ENCODE results near the gene BACE2.
"Not testable (repeated sequence)": the region's sequence is repeated elsewhere in the genome, so short reads cannot be mapped to it uniquely, and the experiment has no call there.

The BACE2 gene

DNA sequence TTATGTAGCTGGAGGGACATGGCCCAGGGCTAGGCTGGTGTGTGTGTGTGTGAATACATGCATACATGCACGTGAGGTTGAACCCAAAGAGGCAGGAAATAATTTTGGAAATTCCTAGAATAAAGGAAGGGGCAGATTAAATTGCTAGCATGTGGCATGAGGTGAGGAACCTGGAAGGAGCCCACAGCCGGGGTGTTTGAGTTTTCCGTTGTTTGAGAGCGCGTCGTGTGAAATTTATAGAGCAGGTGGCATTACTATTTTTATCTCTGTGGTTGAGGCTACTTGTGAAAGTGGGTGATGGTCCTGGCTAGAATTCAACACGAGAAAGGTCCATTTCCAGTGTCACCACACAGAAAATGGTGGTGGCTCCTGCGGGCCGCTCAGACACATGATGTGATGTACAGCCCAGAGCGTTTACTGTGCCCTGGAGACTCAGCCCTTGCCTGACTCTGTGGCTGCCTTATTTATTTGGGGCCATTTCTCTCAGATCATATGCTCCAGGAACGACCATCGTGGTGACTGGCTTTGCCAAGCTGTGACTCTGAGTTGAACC lies 48.0 kb downstream of the BACE2 start:
- no peak for DNase-seq (ENCODE audit: low spot score)

DNA sequence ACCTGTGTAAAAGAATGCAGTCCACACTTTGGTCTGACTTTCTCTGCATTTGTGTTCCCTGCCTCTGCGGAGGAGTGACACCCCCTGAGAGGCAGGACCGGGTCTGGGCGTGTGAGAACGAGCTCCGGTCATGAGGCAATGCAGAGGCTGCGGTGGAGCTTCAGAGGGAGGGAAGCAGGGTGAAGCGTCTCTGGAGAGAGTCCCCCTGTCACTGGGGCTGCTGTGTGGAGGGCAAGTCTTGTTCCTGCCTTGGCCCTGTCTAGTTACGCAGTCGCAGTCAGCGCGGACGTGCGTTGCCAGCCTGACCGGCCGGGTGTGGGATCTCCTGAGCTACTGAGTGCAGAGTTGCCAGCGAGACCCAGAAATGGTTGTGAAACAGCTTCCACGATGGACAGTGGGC lies 48.5 kb downstream of the BACE2 start:
- DNase-seq (ENCODE audit: low spot score): no peak

DNA sequence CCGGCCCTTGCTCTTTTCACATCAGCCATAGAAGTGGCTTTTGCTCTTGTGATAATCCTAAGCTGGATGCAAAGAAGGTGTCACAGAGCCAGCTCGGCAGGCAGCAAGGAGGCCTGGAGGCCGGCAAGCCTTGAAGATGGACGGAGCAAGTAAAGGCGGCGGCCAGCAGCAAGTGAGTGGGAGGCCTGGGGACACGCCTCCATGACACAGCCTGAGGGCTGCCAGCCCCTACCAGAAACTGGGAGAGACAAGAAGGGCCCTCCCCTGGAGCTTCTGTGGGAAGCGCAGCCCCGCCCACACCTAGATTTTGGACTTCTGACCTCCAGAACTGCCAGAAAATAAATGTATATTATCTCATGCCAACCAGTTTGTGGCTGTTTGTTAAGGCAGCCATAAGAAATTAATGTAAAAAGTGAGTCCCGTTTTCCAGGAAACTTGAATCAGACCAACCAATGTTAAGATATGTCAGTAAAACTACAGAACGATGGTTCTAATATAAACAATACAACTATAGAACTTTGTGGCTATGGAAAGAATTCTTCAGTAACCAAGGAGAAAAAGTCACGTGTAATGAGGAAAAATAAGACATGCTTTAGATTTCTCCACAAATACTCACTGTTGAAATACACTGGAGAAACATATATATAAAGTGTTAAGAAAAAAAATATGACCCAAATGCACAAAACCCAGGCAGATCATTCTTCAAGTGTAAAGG lies 49.9 kb downstream of the BACE2 start:
- no peak for DNase-seq (ENCODE audit: low spot score)

DNA sequence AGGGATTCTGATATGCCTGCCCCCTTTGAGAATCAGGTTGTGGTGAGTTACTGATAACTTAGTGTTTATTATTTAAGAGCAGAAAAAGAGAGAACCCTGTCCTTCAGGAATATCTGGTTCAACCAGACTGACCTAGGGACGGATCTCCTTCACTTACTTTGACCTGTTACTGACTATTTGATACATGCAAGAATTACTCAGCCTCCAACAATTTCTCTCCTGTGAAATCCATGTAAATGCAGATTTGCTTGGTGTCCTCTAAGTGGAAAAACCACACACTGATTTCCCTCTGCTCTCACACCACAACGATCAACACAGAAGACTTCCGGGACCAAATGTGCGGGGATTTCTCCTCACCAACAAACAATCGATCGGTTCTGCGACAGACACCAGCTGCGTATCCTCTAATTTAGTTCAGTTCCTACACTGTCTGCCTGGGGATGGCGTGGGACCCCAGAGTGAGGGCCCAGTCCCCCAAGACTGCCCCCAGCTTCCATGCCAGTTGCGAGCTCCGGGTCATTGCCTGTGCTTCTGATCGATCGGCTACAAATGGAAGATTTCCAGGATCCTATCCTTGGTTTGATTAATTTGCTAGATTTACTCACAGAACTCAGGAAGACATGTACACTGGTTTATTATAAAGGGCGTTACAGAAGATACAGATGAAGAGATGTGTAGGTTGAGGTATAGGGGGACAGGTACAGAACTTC lies 51.7 kb downstream of the BACE2 start:
- no peak for DNase-seq (ENCODE audit: low spot score)

DNA sequence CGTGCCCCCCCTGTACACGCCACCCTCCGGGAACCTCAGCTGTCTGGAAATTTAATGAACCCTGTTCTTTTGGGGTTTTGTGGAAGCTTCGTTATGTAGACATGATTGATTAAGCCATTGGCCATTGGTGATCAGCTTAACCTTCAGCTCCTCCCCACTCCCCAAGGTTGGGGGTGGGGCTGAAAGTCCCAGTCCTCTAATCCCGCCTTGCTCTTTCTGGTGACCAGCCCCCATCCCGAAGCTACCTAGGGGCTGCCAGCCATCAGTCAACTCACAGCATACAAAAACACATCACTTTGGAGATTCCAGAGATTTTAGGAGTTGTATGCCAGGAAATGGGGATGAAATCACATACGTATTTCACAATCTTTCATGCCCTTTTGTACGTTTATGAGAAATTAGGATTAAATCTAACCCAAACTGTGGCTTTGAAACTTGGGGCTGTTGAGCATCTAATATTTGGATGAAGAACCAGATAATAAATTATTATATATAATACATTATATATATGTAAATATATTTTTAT lies 52.3 kb downstream of the BACE2 start:
- no peak for DNase-seq (ENCODE audit: low spot score)

DNA sequence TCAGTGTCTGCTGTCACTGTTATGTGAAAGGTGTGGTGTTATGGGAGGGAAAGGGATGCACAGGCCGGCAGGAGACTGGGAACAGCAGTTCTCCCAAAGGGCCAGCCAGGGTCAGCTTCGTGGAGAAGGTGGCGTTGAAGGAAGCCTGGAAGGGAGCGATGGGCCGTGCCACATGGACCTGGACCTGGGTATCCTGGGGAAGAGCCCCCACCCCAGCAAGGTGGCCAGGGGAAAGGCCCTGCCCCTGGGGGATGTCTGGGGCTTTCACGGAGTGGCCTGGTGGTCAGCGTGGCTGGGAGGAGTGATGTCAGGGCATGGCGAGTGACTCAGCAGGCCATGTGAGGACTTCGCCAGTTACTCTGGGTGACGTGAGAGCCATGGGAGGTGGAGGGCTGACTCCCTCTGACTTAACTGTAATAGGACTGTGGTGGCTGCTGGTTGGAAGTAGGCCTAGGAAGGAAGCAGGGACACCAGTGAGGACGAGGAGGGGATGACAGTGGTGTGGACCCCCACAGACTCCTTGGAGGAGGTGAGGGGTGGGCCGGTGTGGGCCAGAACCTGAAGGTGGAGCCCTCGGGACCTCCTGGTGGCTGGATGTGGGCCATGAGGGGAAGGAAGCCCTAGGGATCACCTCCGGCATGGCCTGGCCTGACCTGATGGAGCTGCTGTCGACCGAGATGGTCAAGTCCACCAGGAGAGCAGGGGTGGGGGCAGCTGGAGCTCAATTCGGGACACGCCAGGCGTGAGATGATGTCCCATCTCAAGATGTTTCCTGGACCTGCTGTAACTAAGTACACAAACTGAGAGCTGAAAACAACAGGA lies 54.5 kb downstream of the BACE2 start:
- no peak for DNase-seq (ENCODE audit: low spot score)

DNA sequence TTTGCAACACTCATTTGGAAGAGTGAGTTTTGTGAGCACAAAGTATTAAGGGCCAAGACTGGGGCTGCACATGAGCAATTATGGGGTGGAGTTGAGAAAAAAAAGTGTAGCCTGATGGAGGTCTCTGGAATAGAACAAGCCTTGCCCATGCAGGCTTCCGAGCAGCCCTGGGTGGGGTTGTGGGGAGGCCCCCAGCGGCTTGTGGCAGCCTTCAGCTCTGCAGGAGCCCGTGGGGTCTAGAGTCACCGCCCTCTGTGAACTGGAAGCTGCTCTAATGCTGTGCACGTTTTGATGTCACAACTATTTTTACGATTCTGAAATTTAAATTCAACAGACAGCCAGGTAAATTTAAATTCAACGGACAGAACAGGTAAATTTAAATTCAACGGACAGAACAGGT lies 58.9 kb downstream of the BACE2 start:
- DNase-seq (ENCODE audit: low spot score): no peak

DNA sequence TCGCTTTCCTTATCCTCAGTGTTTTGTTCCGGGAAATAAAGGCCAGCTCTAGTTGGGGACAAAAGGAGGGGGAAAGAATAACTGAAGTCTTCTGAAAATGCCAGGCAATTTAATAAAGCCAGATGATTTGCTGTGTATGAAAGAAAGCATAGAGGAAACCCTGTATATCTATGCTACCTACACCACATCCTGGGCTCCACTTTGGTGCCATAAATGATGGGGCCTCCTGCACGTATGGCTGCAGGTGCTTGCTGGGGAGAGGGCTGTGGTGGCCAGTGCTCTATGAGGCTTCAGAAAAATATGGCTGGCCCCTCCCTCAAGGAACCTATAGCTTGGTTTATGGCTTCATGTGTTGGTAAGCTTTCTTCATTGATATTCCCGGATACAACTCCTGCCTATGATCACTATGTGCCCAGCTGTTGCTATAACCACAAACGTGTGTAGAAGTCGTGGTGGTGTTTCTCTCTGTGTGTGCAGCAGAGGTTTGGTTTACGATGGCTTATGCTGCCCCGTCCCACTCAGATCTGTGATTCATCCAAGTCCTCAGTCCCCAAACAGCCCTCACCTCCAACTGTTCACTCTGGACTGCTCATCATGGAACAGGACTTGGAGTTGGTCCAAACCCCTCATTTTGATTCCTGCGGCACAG lies 59.5 kb downstream of the BACE2 start:
- no peak for DNase-seq (ENCODE audit: low spot score)

DNA sequence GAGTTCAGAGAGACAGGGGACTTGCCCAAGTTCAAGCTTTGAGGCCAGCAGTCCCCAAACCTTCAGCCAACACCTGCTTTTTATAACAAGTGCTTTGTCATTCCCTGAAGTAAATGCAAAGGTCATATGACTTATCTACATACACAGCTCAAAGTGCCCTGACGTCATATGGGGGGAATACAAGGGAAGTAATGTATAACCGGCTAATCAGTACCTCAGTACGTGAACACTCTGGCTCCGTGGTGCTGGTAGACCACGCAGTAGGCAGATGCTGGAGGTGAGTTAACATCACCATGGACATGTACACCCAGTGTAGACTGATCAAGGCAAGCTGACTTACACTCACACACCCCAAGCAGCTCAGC lies 60.0 kb downstream of the BACE2 start:
- no peak for DNase-seq (ENCODE audit: low spot score)

DNA sequence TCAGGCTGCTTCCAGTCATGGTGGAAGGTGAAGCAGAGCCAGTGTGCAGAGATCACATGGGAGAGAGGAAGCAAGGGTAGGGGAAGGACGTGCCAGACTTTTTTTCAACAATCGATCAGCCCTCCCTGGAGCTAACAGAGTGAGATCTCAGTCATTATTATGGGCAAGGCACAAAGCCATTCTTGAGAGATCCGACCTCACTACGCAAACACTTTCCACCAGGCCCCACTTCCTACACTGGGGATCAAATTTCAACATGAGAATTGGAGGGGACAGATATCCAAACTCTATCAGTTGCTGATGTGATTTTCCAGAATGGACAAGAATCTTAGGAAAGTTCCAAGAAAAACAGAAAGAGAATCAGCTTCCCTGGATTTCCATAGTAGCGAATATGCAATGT lies 60.5 kb downstream of the BACE2 start:
- no peak for DNase-seq (ENCODE audit: low spot score)

DNA sequence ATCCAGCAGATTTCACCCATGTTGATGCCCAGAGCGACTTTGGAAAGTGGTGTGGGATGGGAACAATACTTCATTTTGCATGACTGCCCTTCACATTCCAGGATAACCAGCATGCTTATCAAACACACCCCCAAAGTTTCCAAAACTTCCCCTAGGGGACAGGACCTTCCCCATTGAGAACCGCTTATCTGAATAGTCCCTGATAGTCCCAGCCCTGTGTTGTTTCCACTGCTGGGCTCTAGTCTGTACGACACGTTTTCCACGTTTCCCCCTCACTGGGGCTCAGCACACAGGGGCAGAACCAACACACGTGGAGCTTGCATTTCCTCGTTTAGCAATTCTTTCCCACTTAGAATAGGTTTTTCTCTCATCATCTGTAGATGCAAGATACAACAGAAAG lies 61.0 kb downstream of the BACE2 start:
- no peak for DNase-seq (ENCODE audit: low spot score)

DNA sequence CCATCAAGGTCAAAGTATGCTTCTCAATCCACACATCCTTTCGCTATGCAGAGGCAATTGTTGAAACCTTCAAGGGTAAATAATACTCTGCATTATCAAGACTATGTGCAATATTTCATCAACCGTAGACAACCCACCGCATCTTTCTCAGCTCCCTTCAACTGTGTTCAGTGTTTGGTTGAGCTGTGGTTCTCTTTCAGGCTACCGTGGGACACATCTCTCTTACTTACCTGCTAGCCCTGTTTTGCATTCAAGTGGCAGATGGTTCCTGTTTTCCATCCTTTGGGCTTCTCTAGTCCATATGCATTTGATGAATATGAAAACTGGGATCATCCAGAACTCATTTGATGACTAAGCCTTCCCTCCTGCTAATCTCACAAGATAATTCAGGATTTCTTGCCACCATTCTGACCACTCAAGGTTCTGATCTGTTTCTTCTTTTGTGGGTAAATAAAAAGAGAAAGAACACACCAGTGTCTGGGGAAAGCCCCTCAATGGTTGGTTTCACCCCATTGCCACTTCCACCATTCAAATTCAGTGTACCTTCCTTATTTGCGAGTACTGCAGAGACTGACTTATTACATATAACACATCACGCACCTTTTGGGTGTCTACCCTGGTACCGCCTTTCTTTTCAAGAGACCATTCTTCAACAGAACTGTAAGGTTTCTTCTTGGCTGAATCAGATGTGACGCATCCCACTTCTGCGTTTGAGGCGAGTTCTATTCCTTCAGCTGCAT lies 61.7 kb downstream of the BACE2 start:
- no peak for DNase-seq (ENCODE audit: low spot score)

DNA sequence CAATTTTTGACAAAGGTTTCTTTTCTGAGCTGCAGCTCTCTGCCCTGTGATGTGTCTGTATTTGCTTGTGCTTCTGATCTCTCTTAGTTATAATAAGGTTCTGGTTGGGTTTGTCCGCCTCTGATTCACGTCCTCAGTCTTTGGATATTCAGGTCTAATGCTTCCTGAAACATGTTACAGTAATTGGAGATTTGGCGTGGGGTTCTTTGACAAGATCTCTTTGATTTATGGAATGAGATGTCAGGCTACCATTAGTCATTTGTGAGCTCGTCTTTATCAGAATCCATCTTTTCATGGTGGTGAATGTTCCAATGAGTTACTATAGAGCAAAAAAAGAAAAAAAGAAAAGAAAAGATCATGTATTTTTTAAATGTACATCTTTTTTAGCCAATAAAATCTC lies 62.5 kb downstream of the BACE2 start:
- no peak for DNase-seq (ENCODE audit: low spot score)

DNA sequence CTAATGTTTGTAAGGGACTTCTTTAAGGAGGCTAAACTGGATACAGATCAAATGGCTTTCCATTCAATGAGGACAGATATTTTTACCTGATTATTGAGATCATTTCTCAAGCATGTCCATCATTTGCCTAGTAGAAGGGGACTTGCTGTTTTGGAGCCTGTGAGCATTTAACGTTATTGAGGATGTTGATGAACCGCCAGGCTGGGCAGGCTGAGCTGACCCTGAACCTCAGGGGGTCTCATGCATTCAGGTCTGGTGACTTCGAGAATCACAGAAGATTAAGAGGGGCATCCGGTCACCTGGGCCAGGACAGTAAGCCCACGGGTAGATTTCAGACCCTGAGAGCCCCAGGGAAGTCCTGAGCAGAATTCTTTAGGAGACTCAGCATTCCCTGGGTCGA lies 63.1 kb downstream of the BACE2 start:
- DNase-seq (ENCODE audit: low spot score): no peak

DNA sequence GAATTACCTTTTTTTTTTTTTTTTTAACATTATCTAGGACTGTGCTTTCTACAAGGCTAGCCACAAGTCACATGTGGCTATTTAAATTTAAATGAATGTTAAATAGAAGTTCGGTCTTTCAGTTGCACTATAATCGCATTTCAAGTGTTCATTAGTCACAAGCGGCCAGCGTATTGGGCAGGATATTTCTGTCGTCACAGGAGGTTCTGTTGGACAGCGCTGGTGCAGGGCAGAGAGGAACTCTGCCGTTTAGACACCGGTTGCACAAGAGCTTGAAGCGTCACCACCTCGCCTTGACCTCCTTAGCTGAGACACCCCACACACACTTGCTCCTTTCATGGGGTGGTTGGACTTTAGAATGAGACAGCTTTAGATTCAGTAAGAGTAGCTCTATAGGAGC lies 64.1 kb downstream of the BACE2 start:
- no peak for DNase-seq (ENCODE audit: low spot score)

DNA sequence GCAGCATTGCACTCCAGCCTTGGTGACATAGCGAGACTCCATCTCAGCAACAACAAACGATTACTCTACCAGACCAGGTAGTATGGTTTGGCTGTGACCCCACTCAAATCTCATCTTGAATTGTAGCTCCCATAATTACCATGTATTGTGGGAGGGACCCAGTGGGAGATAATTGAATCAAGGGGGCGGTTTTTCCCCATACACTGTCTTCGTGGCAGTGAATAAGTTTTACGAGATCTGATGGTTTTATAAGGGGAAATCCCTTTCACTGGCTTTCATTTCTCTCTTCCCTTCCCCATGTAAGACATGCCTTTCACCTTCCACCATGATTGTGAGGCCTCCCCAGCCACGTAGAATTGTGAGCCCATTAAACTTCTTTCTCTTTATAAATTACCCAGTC lies 66.0 kb downstream of the BACE2 start:
- no peak for DNase-seq (ENCODE audit: low spot score)

DNA sequence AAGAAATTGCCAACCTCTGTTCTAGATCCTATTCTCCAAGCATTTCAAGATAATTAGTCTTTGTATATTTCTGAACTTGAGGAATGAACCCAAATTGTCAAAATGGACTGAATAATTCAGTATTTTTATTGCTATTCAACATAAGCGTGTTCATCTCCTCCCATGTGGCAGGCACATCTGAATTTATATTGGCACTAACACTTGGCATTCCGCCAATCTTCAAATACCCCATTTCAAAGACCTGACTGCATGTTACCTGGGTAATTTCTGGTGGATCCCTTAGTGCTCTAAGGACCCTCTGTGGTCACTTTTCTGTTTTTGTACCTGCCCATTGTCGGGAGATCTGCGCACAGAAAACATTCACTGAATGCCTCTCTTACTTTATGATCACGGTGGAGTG lies 66.6 kb downstream of the BACE2 start:
- no peak for DNase-seq (ENCODE audit: low spot score)

DNA sequence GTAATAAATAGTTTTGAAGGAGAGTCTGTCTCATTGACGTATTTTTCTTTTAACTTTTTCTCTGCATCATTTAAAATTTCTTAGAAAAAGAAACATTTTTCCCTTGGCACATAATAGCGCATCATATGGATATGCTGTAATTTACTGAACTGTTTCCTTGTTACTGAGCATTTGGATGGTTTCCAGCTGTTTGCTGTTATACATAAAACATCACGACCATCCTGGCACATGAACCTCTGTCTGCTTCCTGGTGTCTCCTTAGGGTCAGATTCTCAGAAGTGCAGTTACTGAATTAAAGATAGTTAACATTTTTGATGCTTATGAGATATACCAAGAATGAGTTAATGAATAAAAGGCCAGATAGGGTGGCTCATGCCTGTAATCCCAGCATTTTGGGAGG lies 67.2 kb downstream of the BACE2 start:
- no peak for DNase-seq (ENCODE audit: low spot score)

DNA sequence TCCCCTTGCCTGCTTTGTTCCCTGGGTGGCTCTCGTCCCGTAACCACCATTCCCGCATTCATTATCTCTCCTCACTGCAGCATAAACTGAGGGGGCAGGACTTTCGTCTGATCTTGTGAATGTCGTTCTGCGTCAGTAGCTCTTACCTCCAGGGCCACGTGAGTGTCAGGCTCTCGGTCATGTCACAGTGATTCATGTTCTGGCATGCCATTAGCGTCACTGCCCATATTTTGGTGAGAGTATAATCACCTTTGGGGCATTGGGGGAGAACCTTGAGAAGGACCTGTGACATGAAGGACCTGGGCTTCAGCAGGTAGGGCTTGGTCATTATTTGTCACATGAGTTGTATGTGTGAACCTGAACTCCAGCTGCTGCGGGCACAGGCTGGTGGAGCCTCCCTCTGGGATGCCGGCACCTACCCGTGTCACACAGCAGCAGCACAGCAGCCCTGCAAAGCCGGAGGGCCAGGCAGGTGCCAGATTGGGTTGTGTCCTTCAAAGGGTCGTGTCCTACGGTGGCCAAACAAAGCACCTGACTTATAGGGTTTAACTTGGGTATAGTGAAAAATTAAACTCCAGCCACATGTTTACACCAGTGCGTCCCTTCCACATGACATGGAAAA lies 68.5 kb downstream of the BACE2 start:
- DNase-seq (ENCODE audit: low spot score): no peak

DNA sequence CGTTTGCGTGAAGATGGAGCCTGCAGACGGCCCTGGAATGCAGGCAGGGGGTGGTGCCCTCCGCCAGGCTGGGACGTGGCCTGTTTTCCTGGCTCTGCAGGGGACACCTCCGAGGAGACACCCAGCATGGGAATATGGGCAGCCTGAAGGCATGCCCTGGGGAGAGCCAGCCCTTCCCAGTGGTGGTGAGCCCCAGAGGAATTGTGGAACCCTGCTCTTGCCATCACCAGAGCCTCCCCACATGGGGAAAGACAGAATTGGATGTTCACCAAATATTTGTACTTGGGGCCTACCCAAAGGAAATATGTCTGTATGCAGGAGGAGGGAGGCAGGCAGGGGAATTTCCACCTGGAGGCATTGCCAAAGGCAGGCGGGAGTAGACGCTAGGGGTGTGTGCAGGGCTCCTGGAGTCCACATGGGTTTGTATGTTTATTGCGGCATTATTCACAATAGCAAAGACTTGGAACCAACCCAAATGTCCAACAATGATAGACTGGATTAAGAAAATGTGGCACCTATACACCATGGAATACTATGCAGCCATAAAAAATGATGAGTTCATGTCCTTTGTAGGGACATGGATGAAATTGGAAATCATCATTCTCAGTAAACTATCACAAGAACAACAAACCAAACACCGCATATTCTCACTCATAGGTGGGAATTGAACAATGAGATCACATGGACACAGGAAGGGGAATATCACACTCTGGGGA lies 70.3 kb downstream of the BACE2 start:
- not testable (repeated sequence) for DNase-seq (ENCODE audit: low spot score)
